NCI-H1930 (cell line): ENCODE measurements around the gene DNAJC21.
"Not testable (repeated sequence)": the region's sequence is repeated elsewhere in the genome, so short reads cannot be mapped to it uniquely, and the experiment has no call there.

Experiments used
- DNase-seq, 2 experiments: peaks; one replicate each; lab custom pipeline; 2025; lab: John Stamatoyannopoulos, UW

The DNAJC21 gene

GRCh38 chr5:34929134-34929719 is at the start of gene DNAJC21:
Gene DNAJC21 (plus strand): TSS chr5:34929559. CDS start chr5:34929820, 261 bp downstream.
- peak; percentile 99 for DNase-seq

GRCh38 chr5:34881246-34881645 is 48.1 kb upstream of the DNAJC21 start:
- no peak for DNase-seq

- no peak for DNase-seq
These were observed 42.8 kb upstream of the DNAJC21 start for GRCh38 chr5:34886392-34887119.

DNA sequence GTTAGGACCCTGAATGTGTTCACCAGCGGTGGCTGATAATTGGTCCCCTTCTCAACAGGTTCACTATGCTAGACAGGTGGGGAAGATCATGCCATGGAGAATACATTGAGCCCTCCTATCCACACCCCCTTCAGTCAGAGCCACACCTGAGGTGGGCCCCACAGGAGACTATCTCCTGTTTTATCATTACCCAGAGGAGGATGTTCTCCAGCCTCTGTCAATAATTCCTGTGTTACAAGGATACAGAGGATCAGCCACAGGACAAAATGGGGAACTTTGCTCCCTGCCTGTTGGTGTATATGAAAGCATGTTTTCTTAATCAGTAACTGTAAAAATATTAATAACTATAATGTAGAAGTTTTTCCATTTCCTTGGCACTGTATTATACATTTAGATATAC is 40.0 kb upstream of the DNAJC21 start:
- DNase-seq, result no peak

DNA sequence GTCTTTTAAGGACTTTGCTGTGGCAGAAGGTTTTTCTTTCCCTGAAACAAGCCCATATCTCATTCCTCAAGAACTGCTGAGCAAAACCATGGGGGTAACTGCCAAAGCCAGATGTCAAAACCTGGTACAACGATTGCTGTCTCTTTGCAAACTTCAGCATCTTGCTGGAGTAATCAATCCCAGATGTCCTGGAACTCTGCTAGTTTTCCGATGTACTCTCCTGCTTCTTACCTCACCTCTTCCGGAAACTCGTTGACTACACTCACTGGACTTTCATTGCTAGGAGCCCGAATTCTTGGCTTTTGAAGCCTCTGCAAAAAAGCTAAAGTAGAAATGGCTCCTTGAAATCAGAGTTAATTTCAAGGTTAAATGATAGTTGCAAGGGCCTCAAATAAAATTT is 37.4 kb upstream of the DNAJC21 start:
- no peak for DNase-seq

DNA sequence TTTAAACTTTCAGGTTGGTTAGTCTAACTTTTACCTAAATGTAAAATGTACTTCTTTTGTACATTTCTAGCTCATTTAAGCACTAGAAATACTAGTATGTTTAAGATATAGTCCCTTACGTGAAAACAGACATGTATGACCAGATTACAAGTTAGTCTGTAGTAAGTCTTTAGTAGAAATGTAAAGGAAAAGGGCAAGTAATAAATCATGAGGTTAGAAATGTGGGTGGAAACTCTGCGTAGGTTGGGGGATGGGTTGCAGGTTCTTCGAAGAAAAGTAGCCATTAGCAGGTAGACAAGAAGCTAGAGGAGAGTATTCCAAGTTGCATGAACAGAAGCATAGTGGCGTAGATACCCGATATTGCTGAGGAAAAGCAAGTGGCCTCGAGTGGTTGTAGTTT is 36.9 kb upstream of the DNAJC21 start:
- DNase-seq, result no peak

DNA sequence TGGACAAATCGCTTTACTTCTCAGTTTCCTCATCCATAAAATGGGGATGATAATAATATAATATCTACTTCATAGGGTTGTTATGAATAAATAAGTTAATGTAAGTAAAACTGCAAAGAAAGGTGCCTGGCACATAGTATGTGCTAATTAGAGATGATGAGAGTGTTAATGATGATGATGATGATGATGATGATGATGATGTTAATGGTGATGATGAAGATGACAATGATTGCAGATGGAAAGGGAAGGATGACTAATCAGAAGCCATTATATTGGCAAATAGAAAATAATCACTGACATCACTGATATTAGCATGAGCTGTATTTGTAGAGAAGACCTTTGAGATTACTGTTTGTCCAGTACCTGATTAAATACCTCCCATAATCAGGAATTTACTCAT is 34.6 kb upstream of the DNAJC21 start:
- no peak for DNase-seq

GRCh38 chr5:34895641-34896419 is 33.5 kb upstream of the DNAJC21 start:
- no peak for DNase-seq

- DNase-seq, result no peak
These were observed 31.7 kb upstream of the DNAJC21 start for GRCh38 chr5:34897646-34898045.

DNA sequence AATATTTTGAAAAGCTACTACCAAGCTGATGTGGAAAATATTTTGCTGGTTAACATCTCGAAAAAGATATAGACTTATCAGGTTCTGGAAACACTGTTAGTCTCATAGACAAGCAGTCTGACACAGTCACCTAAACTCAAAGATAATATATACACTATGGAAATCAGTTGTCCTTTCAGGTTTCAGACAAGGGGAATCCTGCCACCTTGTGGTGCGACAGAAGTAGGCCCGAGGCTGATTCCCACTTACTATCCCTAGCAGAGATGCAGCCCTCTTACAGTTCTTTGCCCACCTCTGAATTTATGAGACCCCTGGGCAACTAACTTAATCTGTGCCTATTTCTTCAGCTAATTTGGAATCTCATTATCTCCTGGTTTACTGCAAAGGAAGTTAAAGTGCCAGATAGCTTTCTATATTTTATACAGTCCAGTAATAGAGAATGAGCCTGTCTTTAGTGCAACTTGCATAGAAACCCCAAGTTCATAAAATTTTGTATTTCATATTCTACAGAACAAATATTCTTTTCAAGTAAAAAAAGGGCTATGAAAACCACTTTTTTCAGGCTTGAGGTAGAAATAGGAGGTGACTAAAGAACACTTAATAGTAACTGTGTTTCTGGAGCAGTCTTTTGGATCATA is 31.0 kb upstream of the DNAJC21 start:
- DNase-seq, result peak; percentile 56 to 68

DNA sequence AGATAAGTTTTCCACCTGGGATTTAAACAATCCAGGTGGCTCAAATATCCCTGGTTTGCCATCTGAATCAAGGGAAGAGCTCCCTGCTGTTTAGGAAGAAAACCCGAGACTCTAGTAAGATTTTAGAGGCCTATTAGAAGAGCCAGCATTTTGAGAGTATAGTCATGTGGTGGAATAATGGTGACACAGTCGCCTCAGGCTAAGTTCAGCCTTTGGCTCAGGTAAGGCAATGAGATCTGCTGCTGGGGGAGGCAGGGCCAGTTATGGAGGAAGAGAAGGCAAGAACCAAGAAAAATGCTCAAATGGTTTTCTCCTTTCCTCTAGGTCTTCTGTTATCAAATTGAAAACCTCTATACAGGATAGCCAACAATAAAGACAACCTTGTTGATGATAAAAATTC is 30.3 kb upstream of the DNAJC21 start:
- DNase-seq, result no peak

DNA sequence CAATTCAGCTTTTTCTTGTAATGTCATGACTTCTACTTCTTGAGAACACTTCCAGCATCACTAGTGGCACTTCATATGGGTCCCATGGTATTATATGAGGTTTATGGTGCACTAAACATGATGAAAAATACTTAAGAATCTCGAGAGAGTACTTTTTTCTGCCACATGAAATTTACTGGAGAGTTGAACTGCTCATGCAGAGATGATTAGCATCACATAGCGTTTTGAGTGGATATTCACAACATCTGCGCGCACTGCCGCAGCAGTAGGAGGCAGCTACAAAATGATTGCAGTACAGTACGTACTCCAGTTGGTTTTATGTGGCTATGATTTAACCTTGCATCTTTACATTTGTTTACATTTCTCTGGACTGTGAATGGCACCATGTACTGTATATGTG is 28.7 kb upstream of the DNAJC21 start:
- no peak for DNase-seq

DNA sequence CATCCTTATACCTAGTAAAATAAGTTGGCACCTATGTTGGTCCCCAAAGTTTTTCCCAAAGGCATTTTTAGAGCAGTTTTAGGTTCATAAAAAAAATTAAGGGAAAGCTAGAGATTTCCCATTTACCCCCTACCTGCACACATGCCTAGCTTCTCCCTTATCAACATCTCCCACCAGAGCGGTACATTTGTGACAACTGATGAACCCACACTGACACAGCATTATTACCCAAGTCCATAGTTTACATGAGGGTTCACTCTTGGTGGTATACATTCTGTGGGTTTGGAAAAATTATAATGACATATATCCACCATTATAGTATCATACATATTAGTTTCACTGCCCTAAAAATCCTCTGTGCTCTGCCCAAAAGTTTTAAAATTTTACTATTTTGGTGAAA is 26.1 kb upstream of the DNAJC21 start:
- no peak for DNase-seq

- no peak for DNase-seq
These were observed 23.8 kb upstream of the DNAJC21 start for GRCh38 chr5:34905564-34905963.

GRCh38 chr5:34913072-34913471 is 16.3 kb upstream of the DNAJC21 start:
- no peak for DNase-seq

- DNase-seq, result no peak
These were observed 14.7 kb upstream of the DNAJC21 start for GRCh38 chr5:34914671-34915138.

GRCh38 chr5:34915139-34915855 is 14.1 kb upstream of the DNAJC21 start, which contains the start of the genes BRIX1 and RAD1:
Gene BRIX1 (plus strand): TSS chr5:34915711. CDS start chr5:34915739, 28 bp downstream.
Gene RAD1 (minus strand): TSS chr5:34915504. CDS start chr5:34914892, 612 bp downstream.
- DNase-seq, result peak; percentile 97 to 98

DNA sequence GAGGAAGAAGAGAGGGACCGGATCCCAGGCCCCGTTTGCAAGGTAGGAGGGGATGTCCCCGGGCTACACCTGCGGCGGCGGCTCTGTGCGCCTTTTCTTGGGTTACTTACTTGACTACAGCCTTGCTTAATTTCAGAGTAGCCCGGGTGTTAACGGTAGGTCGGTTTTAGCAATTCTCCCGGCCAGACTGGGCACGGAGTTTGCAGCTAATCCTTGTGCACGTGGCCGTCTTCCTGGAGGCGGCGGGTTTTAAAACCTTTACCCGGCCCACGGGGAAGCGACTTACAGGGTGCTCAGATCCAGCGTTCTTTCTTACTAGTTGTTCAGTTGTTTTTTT is 13.5 kb upstream of the DNAJC21 start:
- no peak for DNase-seq

DNA sequence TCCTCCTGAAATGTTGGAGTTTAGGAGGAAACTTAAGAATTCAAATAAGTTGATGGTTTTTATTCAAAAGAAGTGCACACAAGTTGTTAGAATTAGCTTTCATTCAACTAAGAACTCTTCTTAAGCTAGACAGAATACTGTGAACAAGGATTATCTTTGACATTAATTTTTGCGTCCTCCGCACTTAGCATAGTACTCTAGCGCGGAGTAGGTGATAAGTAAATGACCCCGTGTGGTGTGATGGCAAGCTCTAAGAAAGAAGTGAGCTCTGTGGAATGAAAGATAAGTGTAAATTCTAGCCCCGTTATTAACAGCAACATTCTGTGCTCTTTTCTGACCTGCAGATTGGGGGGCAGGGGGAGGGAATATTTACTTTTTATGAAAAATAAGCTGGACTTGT is 12.8 kb upstream of the DNAJC21 start:
- no peak for DNase-seq

DNA sequence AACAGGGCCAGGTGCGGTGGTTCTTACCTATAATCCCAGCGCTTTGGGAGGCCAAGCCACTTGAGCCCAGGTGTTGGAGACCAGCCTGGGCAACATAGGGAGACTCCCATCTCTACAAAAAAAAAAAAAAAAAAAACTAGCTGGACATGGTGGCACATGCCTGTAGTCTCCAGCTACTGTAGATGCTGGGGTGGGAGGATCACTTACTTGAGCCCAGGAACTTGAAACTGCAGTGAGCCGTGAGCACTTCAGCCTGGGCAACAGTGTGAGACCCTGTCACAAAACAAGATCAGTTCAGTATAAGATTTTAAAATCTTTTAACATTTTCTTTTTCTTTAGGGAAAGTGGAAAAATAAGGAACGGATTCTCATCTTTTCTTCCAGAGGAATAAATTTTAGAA is 11.3 kb upstream of the DNAJC21 start:
- DNase-seq, result no peak

DNA sequence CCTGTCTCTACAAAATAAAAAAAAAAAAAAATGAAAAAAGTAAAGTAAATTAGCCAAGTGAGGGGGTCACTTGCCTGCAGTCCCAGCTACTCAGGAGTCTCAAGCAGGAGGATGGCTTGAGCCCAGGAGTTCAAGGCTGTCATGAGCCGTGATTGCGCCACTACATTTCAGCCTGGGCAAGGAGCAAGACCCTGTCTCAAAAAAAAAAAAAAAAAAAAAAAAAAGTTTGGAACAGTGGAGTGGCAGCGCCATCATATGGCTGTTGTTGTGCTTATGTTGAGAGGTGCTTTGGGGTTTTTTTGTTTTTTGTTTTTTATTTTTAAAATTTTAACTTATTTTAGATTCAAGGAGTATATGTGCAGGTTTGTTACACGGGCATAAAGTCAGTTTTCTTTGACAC is 10.3 kb upstream of the DNAJC21 start:
- no peak for DNase-seq

GRCh38 chr5:34923256-34923655 is 6.1 kb upstream of the DNAJC21 start:
- not testable (repeated sequence) for DNase-seq
